SK-N-MC (cell line): Measurements from ENCODE around the gene ACAP2.

Experiments used
- EZH2 ChIP-seq: fragments of 200-600 bp; sonication (generic); IDR thresholded peaks from one replicate; pipeline ENCODE4 v1.6.1; 2017; ENCODE audit warnings: antibody characterized with exemption
- POLR2AphosphoS5 ChIP-seq: IDR thresholded peaks from 2 replicates; pipeline ENCODE4 v1.6.1; 2012; ENCODE audit warnings: mild to moderate bottlenecking, low read depth, low read length, borderline replicate concordance

DNA sequence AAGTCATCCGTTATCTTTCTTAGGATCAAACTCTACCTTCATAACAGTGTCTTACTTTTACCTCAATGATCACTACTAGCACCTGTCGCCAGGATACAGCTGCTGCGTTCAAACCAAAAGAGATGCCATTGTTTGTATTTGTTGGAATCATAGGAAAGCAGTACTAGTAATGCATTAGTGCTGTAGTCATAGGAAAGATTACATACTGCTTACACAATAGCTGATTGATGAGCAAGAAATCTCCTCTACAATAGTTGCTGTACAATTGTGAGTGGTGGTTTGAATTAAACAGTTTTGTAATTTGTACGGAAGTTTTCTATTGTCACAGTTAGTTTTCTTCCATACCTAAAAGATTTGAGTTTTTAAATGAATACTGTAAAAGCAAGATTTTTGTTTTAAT, 21.4 kb downstream of the ACAP2 start:
- TF ChIP-seq EZH2 (no peak), POLR2AphosphoS5 (no peak)
